Pancreas (tissue), 10 donors: ENCODE data around the gene SHLD1. TPM values are rescaled to one million over a fixed set of nuclear protein-coding genes. Genes with fewer than 3 reads are reported as not detected.

ENCODE experiments used
- ATAC-seq, 4 donors: fragments of 200-7000 bp; cut with Tn5 transposase; one replicate each; pipeline versions ENCODE4 v1.8.0 to v1.9.1; 2020; ENCODE audit warnings: mild to moderate bottlenecking in 4 of 4, moderate library complexity in 4 of 4
- DNase-seq, 6 donors: peaks; one replicate each; pipeline ENCODE4 v3.0.0-alpha.2; 2020
- FAIRE-seq: peaks from 2 replicates; lab custom pipeline; 2012; peaks lifted over from hg19 to GRCh38; lab: Jason Lieb, UNC
- H3K27ac ChIP-seq, 4 donors: fragments of 200-600 bp; sonication (generic); 1 replicate in 3 of 4; 2 replicates in 1 of 4; pipeline versions ENCODE4 v1.5.0 to v1.8.0; 2020
- H3K27me3 ChIP-seq, 4 donors: fragments of 200-600 bp; one replicate each; pipeline ENCODE4 v1.8.0; 2021
- H3K36me3 ChIP-seq, 3 donors: fragments of 200-600 bp; sonication (generic) in 1 of 3; one replicate each; pipeline versions ENCODE4 v1.5.0 to v1.8.0; 2020 to 2021
- H3K4me1 ChIP-seq, 3 donors: fragments of 200-600 bp; one replicate each; pipeline ENCODE4 v1.8.0; 2021
- H3K4me3 ChIP-seq, 4 donors: fragments of 200-600 bp; sonication (generic) in 2 of 4; one replicate each; pipeline versions ENCODE4 v1.5.0 to v1.8.0; 2020 to 2021
- H3K9me3 ChIP-seq, 4 donors: fragments of 200-600 bp; one replicate each; pipeline ENCODE4 v1.8.0; 2021
- CTCF ChIP-seq, 4 donors: fragments of 200-600 bp; sonication (generic) in 3 of 4; IDR thresholded peaks; one replicate each; pipeline versions ENCODE4 v1.5.0 to v1.8.0; 2021; ENCODE audit warnings: antibody characterized with exemption in 4 of 4
- WGBS, 2 donors: extraction: QIAGEN DNeasy Blood & Tissue Kit; methylation state at CpG; one replicate each; pipeline ENCODE4 v1.1.7; 2013; 5-methylcytosine and 5-hydroxymethylcytosine counted together
- intact Hi-C, 3 donors: fragments of 100-400 bp; cut with DNase I; formaldehyde crosslinking; loops; one replicate each; pipeline versions ENCODE4 v1.11.1 to v1.14.2; 2022
- polyA plus RNA-seq, 2 donors: library from polyadenylated mRNA; stranded (reverse); fragments of 200-250 nt; gene quantifications; one replicate each; pipeline ENCODE4 v1.2.3, GENCODE V29; 2013
- total RNA-seq, 6 donors: library from RNA; stranded (reverse); fragmentation: NEBNext Ultra II Directional in 4 of 6; extraction: Animal tissue kit (Norgen Biotek cat#: 25700) in 4 of 6; gene quantifications; one replicate each; pipeline versions ENCODE4 v1.2.1 to v1.2.4, GENCODE V29; 2021 to 2023
- donor health status: healthy with polysubstance abuse.
- donor health status: DM: no; HTN: no; CAD: no; lungs with moderate emphysema.
- donor health status: DM: no; HTN: no; CAD: no.
- donor health status: control.
- donor health status: control.
- donor health status: Bipolar disorder and iron deficiency.
- donor health status: DM: yes; HTN: yes; CAD: no.
- donor health status: DM: no; HTN: no; CAD: no.
- donor health status: DM: no; HTN: no; CAD: no.
- donor health status: DM: yes; HTN: yes; CAD: no.

The SHLD1 gene
- total and polyA plus RNA-seq, 8 donors: 2.1 to 6.6 (median 3.4) TPM

- intact Hi-C loops: no loop called here
- Histone ChIP-seq H3K27me3 (no peaks in the 10 kb centered on the region), H3K36me3 (no peaks in the 10 kb centered on the region), H3K4me3 (no peak overlapping the region), H3K4me1 (peaks cover 6 to 10% (median 10%) of the 10 kb centered on the region in 3 donors), H3K9me3 (no peaks in the 10 kb centered on the region), H3K27ac (peak overlapping the region in 1 of 4 donors; percentile 0)
- TF ChIP-seq CTCF (IDR thresholded peaks at IDR 0.05): no peak
- FAIRE-seq (no peak), ATAC-seq (no peak), DNase-seq (no peak)
- 90 to 91% methylated on average over 5 of the region's 5 CpGs for WGBS, 2 donors
Measured at GRCh38 chr20:5809495-5809894, 59.3 kb downstream of the SHLD1 start.

DNA sequence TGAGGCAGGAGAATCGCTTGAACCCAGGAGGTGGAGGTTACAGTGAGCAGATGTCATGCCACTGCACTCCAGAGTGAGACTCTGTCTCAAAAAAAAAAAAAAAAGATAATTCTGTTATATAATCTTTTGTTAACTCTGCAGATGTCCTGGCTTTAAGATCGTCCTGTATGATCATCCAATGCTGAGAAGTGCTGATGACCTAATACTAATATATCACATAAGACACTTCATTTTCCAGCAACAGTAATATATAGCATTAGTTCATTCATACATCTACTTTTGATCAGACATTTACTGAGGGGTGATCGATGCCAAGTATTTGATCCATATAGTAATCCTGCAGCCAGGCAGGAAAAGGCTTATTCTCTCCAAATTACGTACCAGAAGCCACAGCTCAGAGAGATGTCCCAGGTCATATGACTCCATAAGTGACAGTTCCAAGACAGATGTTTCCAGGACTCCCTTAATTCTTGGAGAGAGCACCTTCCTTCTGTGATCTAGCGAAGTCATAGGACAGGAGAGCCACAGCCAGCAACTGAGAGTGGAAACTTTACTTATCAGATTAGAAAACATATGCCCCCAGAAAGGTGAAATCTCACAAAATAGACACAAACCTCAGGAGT lies 60.7 kb downstream of the SHLD1 start:
- no peak for DNase-seq
- Histone ChIP-seq H3K36me3 (no peaks in the 10 kb centered on the region), H3K4me1 (no peaks in the 10 kb centered on the region), H3K9me3 (no peaks in the 10 kb centered on the region), H3K27ac (no peak overlapping the region), H3K27me3 (no peaks in the 10 kb centered on the region), H3K4me3 (no peak overlapping the region)
- FAIRE-seq: no peak
- intact Hi-C loops: no loop called here
- WGBS, 2 donors: 94 to 95% methylated on average over 5 of the region's 5 CpGs
- no peak for TF ChIP-seq CTCF (IDR thresholded peaks at IDR 0.05)
- ATAC-seq: no peak

GRCh38 chr20:5811746-5812145 lies 61.5 kb downstream of the SHLD1 start:
- no peaks in the 10 kb centered on the region for H3K9me3 ChIP-seq
- no peak for DNase-seq
- no peak for TF ChIP-seq CTCF (IDR thresholded peaks at IDR 0.05)
- H3K27me3 ChIP-seq: no peaks in the 10 kb centered on the region
- intact Hi-C loops: no loop called here
- H3K4me1 ChIP-seq: no peaks in the 10 kb centered on the region
- no peak overlapping the region for H3K27ac ChIP-seq
- no peak overlapping the region for H3K4me3 ChIP-seq
- FAIRE-seq: no peak
- no peaks in the 10 kb centered on the region for H3K36me3 ChIP-seq
- no peak for ATAC-seq
- WGBS, 2 donors: 93 to 96% methylated on average over 4 of the region's 4 CpGs

GRCh38 chr20:5818346-5818681 lies 68.1 kb downstream of the SHLD1 start:
- no peaks in the 10 kb centered on the region for H3K9me3 ChIP-seq
- H3K27me3 ChIP-seq: no peaks in the 10 kb centered on the region
- no peak for DNase-seq
- no peak overlapping the region for H3K4me3 ChIP-seq
- 87 to 96% methylated on average over 1 of the region's 1 CpG for WGBS, 2 donors
- peaks cover 7 to 17% (median 17%) of the 10 kb centered on the region in 3 donors for H3K4me1 ChIP-seq
- no peaks in the 10 kb centered on the region for H3K36me3 ChIP-seq
- intact Hi-C loops: no loop called here
- TF ChIP-seq CTCF (IDR thresholded peaks at IDR 0.05): no peak
- FAIRE-seq: no peak
- no peak for ATAC-seq
- no peak overlapping the region for H3K27ac ChIP-seq

GRCh38 chr20:5820738-5821137 lies 70.5 kb downstream of the SHLD1 start:
- no peaks in the 10 kb centered on the region for H3K36me3 ChIP-seq
- H3K4me3 ChIP-seq: no peak overlapping the region
- no peak for TF ChIP-seq CTCF (IDR thresholded peaks at IDR 0.05)
- H3K27me3 ChIP-seq: no peaks in the 10 kb centered on the region
- H3K27ac ChIP-seq: peak overlapping the region in 1 of 4 donors; percentile 49
- intact Hi-C loops: no loop called here
- peaks cover 7 to 20% (median 17%) of the 10 kb centered on the region in 3 donors for H3K4me1 ChIP-seq
- DNase-seq: no peak
- H3K9me3 ChIP-seq: no peaks in the 10 kb centered on the region
- ATAC-seq: no peak
- no peak for FAIRE-seq
- 72 to 75% methylated on average over 1 of the region's 1 CpG for WGBS, 2 donors
